ENCODE data around the gene CALCOCO1. TPM values are rescaled to one million over a fixed set of nuclear protein-coding genes. Genes with fewer than 3 reads are reported as not detected.

CALCOCO1 gene
- total and polyA plus RNA-seq, 8 donors = 60.3 to 441 (median 148) TPM

GRCh38 chr12:53735556-53735955, 8.3 kb upstream of the CALCOCO1 start:
- peaks cover 19 to 23% (median 23%) of the 10 kb centered on the region in 4 donors for H3K4me1 ChIP-seq
- H3K27me3 ChIP-seq = peaks cover 7 to 49% (median 35%) of the 10 kb centered on the region in 3 donors
- WGBS, 5 donors = 18 to 51% (median 43%) methylated on average over 2 of the region's 2 CpGs
- DNase-seq = peak in 1 of 2 donors; percentile 85
- H3K9me3 ChIP-seq = no peaks in the 10 kb centered on the region
- TF ChIP-seq POLR2A (IDR thresholded peaks at IDR 0.05) (no peak), POLR2AphosphoS5 (IDR thresholded peaks at IDR 0.05) (peak in 1 of 3 donors; percentile 11)
- H3K4me3 ChIP-seq = no peak overlapping the region
- H3K36me3 ChIP-seq = no peaks in the 10 kb centered on the region
- intact Hi-C loops (cut with DNase I; ENCODE audit: low total_unique reads) = no loop called here
- no peak overlapping the region for H3K27ac ChIP-seq

GRCh38 chr12:53734425-53734824, 7.2 kb upstream of the CALCOCO1 start:
- 82 to 90% (median 88%) methylated on average over 9 of the region's 9 CpGs for WGBS, 5 donors
- Histone ChIP-seq H3K4me1 (peaks cover 13 to 15% (median 14%) of the 10 kb centered on the region in 4 donors), H3K9me3 (no peaks in the 10 kb centered on the region), H3K36me3 (no peaks in the 10 kb centered on the region), H3K27ac (no peak overlapping the region), H3K4me3 (no peak overlapping the region), H3K27me3 (peaks cover 0 to 37% (median 24%) of the 10 kb centered on the region in 3 donors)
- intact Hi-C loops (cut with DNase I; ENCODE audit: low total_unique reads) = no loop called here
- no peak for DNase-seq
- TF ChIP-seq CTCF (IDR thresholded peaks at IDR 0.05) (no peak), POLR2AphosphoS5 (IDR thresholded peaks at IDR 0.05) (no peak), EP300 (IDR thresholded peaks at IDR 0.05) (no peak)

GRCh38 chr12:53733807-53734200, 6.6 kb upstream of the CALCOCO1 start:
- no peak for DNase-seq
- H3K4me1 ChIP-seq = peaks cover 7 to 9% (median 8%) of the 10 kb centered on the region in 4 donors
- H3K4me3 ChIP-seq = no peak overlapping the region
- H3K27ac ChIP-seq = no peak overlapping the region
- no peaks in the 10 kb centered on the region for H3K36me3 ChIP-seq
- H3K27me3 ChIP-seq = peaks cover 0 to 31% (median 18%) of the 10 kb centered on the region in 3 donors
- WGBS, 5 donors = 46 to 57% (median 52%) methylated on average over 5 of the region's 5 CpGs
- no peak for TF ChIP-seq CTCF (IDR thresholded peaks at IDR 0.05)
- H3K9me3 ChIP-seq = no peaks in the 10 kb centered on the region
- intact Hi-C loops (cut with DNase I; ENCODE audit: low total_unique reads) = no loop called here

GRCh38 chr12:53733051-53733806, 6.0 kb upstream of the CALCOCO1 start:
- Histone ChIP-seq H3K36me3 (no peaks in the 10 kb centered on the region), H3K4me3 (no peak overlapping the region), H3K9me3 (no peaks in the 10 kb centered on the region), H3K27ac (no peak overlapping the region), H3K4me1 (peaks cover 1 to 4% (median 2%) of the 10 kb centered on the region in 4 donors), H3K27me3 (peaks cover 0 to 25% (median 12%) of the 10 kb centered on the region in 3 donors)
- TF ChIP-seq CTCF (IDR thresholded peaks at IDR 0.05) = no peak
- TF ChIP-seq EP300 (IDR thresholded peaks at IDR 0.05) = no peak
- no peak for TF ChIP-seq POLR2AphosphoS5 (IDR thresholded peaks at IDR 0.05)
- TF ChIP-seq POLR2A (IDR thresholded peaks at IDR 0.05) = no peak
- intact Hi-C loops (cut with DNase I; ENCODE audit: low total_unique reads) = no loop called here
- no peak for DNase-seq
- WGBS, 5 donors = 80 to 94% (median 87%) methylated on average over 2 of the region's 2 CpGs

GRCh38 chr12:53729644-53730043, 2.4 kb upstream of the CALCOCO1 start:
- Histone ChIP-seq H3K27me3 (no peaks in the 10 kb centered on the region), H3K4me1 (peaks cover 14 to 29% (median 23%) of the 10 kb centered on the region in 4 donors), H3K36me3 (peaks cover 3 to 7% (median 6%) of the 10 kb centered on the region in 4 donors), H3K9me3 (no peaks in the 10 kb centered on the region), H3K27ac (no peak overlapping the region), H3K4me3 (no peak overlapping the region)
- TF ChIP-seq EP300 (IDR thresholded peaks at IDR 0.05) (no peak), CTCF (IDR thresholded peaks at IDR 0.05) (no peak), POLR2AphosphoS5 (IDR thresholded peaks at IDR 0.05) (no peak), POLR2A (IDR thresholded peaks at IDR 0.05) (no peak)
- intact Hi-C loops (cut with DNase I; ENCODE audit: low total_unique reads) = no loop called here
- DNase-seq = no peak
